GM21367 (cell line): ENCODE measurements around the gene ZFYVE28.

ENCODE experiments used
- ATAC-seq: cut with Tn5 transposase; IDR thresholded peaks from one replicate; pipeline ENCODE4 v1.9.1; 2021; ENCODE audit not compliant: unreplicated experiment

ZFYVE28 gene

GRCh38 chr4:2291705-2292645, 126.5 kb downstream of the ZFYVE28 start:
- ATAC-seq: no peak

GRCh38 chr4:2290974-2291704, 127.3 kb downstream of the ZFYVE28 start:
- no peak for ATAC-seq

- no peak for ATAC-seq
Observed at GRCh38 chr4:2290488-2290887, 128.0 kb downstream of the ZFYVE28 start.

GRCh38 chr4:2289955-2290333, 128.5 kb downstream of the ZFYVE28 start:
- ATAC-seq: no peak

GRCh38 chr4:2289311-2289954, 129.0 kb downstream of the ZFYVE28 start:
- no peak for ATAC-seq

GRCh38 chr4:2288051-2288541, 130.3 kb downstream of the ZFYVE28 start:
- no peak for ATAC-seq

- no peak for ATAC-seq
Observed at GRCh38 chr4:2287594-2287915, 130.9 kb downstream of the ZFYVE28 start.

DNA sequence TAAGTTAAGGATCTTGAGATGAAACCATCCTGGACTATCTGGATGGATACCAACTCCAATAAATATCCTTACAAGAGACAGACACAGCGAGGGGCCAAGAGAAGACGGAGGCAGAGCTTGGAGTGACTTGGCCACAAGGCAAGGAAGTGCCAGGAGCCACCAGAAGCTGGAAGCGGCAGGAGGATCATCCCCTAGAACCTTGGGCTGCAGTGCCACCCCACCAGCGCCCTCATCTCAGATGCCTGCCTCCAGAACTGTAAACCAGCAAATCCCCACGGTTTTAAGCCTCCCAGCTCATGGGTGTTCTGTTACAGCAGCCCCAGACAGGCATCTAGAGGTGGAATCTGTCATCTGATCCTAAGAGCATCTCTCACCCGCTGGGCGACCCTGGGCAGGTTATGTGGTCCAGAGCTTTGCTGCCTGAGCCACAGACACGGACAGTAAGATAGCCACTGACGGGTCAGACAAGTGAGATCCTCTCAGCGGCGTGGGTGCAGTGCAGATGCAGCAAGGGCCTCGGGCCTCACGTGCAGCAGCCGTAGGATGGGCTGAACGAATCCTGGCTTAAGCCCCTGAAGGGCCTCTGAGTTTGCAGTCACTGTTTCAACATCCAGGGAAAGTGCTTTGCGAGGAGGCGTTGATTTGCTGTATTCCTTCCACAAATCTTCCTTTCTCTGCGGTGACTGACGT, 131.4 kb downstream of the ZFYVE28 start:
- ATAC-seq: no peak

- ATAC-seq: no peak
Observed at GRCh38 chr4:2285613-2286381, 132.6 kb downstream of the ZFYVE28 start.

DNA sequence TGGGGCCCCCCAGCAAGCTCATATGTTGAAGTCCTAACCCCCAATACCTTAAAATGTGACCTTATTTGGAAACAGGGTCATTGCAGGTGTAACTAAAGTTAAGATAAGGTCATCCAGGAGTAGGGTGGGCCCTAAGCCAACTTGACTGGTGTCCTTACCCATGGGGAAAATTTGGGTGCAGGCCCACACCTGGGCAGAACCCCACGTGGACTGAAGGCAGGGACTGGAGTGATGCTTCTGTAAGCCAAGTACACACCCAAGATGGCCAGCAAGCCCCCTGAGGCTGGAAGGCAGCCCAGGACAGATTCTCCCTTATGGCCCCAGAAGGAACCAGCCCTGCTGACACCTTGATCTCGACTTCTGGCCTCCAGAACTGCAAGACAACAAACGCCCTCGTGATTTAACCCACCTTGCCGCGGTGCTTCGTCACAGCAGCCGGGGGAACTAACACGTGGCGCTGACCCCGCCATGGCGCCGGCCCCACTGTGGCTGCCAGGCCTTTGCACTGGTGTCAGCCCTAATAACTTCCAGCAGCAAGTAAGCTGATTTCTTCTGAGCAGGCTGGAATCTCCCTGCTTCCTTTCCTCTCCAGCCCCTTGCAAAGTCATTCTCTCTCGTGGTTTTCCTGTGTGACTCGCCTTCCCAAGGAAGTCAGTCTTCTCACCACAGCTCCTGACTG, 133.4 kb downstream of the ZFYVE28 start:
- no peak for ATAC-seq

DNA sequence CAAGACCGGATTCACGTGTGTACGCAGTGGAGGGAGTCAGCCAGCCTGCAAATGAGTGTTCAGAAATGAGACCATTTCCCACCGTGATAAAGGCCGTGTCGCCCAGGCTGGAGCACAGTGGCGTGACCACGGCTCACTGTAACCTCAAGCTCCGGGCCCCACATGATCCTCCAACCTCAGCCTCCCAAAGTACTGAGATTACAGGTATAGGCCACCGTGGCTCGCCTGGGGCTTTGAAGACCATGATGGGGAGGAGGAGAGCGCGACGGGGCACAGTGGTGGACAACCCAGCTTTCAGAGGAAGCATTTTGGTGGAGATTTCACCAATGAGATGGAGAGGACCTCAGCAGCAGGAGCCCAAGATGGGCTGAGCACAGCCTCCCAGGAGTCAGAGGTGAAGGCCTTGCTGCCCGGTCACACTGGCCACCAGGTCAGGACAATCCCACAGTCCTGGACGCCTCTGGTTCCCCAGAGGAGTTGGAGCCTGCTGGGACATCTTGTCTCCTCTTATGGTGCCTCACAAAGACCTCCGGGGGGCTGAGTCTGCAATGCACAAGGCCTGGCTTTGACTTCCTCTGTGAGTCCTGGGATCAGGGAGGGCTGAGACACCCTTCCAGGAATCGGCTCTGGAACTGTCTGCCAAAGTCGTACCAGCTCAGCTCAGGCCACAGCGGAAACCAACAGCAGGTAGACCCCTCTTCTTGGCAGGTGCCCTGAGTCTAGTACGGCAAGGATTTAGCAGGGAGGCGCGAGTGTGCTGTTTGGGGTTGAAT, 134.1 kb downstream of the ZFYVE28 start:
- ATAC-seq: no peak

- no peak for ATAC-seq
Observed at GRCh38 chr4:2283199-2283711, 135.2 kb downstream of the ZFYVE28 start.

DNA sequence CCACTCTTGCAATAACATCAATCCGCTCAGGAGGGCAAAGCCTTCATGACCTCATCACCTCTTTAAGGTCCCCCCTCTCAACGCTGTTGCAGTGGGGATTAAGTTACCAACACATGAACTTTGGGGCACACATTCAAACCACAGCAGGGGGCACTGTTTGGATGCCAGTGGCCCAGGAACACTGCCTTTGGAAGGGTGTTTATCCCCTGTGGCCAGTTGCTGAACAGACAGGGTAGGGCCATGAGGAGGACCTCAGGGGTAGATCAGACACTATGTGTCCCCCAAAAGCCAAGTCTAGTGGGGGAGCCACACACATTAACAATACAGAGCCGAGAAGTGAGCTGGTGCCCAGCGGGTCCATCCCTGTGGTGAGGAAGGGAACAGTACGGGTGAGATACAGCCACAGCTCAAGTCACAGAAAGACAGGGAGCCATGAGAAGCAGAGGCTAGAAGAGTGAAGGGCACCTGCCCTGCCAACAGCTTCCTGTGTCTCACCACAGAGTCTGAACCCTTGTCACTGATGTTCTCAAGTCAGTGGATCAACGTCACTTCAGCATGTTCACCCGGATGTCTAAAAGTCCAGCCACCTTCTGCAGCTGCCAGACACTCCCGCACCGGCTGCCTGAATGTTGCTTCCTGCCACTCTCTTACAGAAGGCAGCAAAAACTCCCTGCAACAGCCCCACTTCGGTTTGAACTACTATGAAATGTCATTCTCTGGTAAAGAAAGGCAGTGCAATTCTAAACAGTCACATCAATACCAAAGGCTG, 136.7 kb downstream of the ZFYVE28 start:
- peak; percentile 80 for ATAC-seq

GRCh38 chr4:2280531-2281300, 137.7 kb downstream of the ZFYVE28 start:
- no peak for ATAC-seq

- no peak for ATAC-seq
Observed at GRCh38 chr4:2277956-2278355, 140.5 kb downstream of the ZFYVE28 start.

DNA sequence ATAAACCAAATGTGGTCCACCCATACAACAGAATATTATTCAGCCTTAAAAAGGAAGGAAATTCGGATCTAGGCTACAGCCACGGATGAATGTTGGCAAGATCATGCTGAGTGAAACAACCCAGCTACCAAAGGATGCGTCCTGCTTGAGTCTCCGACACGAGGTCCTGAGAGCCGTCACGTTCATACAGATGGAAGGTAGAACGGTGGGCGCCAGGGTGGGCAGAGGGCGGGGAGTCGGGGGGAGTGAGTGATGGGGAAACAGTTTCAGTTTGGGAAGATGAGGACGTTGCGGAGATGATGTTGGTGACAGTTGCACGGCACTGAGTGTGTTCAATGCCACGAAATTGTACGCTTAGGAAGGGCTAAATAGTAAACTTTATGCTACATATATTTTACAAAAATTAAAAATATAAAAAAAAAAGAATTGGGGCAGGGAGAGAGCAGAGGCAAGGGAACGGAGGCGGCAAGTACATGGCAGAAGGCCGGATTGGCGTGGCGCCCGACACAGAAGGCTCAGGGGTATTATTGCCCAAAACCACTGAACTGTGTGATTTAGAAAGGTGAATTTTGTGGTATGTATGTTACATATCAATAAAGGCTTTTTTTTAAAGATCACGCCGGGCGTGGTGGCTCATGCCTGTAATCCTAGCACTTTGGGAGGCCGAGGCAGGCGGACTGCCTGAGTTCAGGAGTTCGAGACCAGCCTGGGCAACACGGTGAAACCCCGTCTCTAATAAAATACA, 141.7 kb downstream of the ZFYVE28 start:
- no peak for ATAC-seq
